HCT116 (cell line): Measurements from ENCODE around the gene RUFY1. TPM values are rescaled to one million over a fixed set of nuclear protein-coding genes. Genes with fewer than 3 reads are reported as not detected.

ENCODE experiments used
- ATAC-seq: fragments of 200-7000 bp; cut with Tn5 transposase; 2 replicates; pipeline ENCODE4 v1.9.1; 2020; ENCODE audit warnings: mild to moderate bottlenecking, moderate library complexity
- BruUV-seq: library from RNA; stranded (reverse); fragments of 400-500 nt; replicated peaks from 2 replicates; lab custom pipeline; 2021; lab: Mats Ljungman, UMichigan
- CTCF ChIA-PET: fragments of 300-600 bp; sonication (Branson Sonifier 250); formaldehyde crosslinking; loops from one replicate; lab custom pipeline; 2021; ENCODE audit warnings: antibody characterized with exemption; lab: Charles Lee
- POLR2A ChIA-PET: fragments of 300-600, 350-600 bp; sonication (Branson Sonifier 250); formaldehyde crosslinking; loops from one replicate; lab custom pipeline; 2021; ENCODE audit warnings: antibody characterized with exemption; lab: Charles Lee
- RAD21 ChIA-PET, 2 experiments: fragments of 300-600 bp; sonication (Branson Sonifier 250); formaldehyde crosslinking; loops; one replicate each; lab custom pipeline; 2023; ENCODE audit warnings: low total read pairs in 2 of 2; ENCODE audit not compliant: uncharacterized antibody in 2 of 2, unreplicated experiment in 2 of 2, low non-redundant PET in 1 of 2; lab: Charles Lee
- DNase-seq: peaks from one replicate; pipeline ENCODE4 v3.0.0-alpha.2; 2010; ENCODE audit warnings: low read depth, low spot score
- H2AFZ ChIP-seq: fragments of 200-600 bp; shearing (Covaris generic), sonication (generic); 2 replicates; pipeline ENCODE4 v1.6.1; 2017; ENCODE audit warnings: low read depth, mixed run types, mixed read lengths, antibody characterized with exemption, low read length; ENCODE audit not compliant: poor library complexity, severe bottlenecking
- H3K27ac ChIP-seq: 2 replicates; pipeline ENCODE4 v1.5.1; 2012; ENCODE audit warnings: low read depth, low read length
- H3K27me3 ChIP-seq: fragments of 200-600 bp; sonication (generic); 2 replicates; pipeline ENCODE4 v1.6.1; 2016; ENCODE audit warnings: mixed run types, low read length, mixed read lengths; ENCODE audit not compliant: insufficient read depth
- H3K36me3 ChIP-seq, 2 experiments: fragments of 200-500 bp in 1 of 2; fragments of 200-600 bp in 1 of 2; sonication (Bioruptor generic) in 1 of 2; sonication (generic) in 1 of 2; 2 replicates each; pipeline versions ENCODE4 v1.5.1 to v1.6.1; 2014 to 2016; ENCODE audit warnings: low read length in 2 of 2, inconsistent platforms in 1 of 2, mixed read lengths in 1 of 2, mixed run types in 1 of 2; ENCODE audit not compliant: insufficient read depth in 2 of 2, control insufficient read depth in 1 of 2
- H3K4me1 ChIP-seq, 2 experiments: fragments of 200-600 bp in 1 of 2; sonication (generic) in 1 of 2; 2 replicates each; pipeline versions ENCODE4 v1.5.1 to v1.6.1; 2012 to 2017; ENCODE audit warnings: low read length in 2 of 2, inconsistent platforms in 1 of 2, mild to moderate bottlenecking in 1 of 2, mixed read lengths in 1 of 2, mixed run types in 1 of 2, moderate library complexity in 1 of 2; ENCODE audit not compliant: insufficient read depth in 2 of 2, control insufficient read depth in 1 of 2
- H3K4me2 ChIP-seq: fragments of 200-600 bp; sonication (generic); 2 replicates; pipeline ENCODE4 v1.6.1; 2017; ENCODE audit warnings: mixed run types, low read length, mixed read lengths
- H3K4me3 ChIP-seq, 2 experiments: fragments of 200-600 bp in 1 of 2; sonication (generic) in 1 of 2; replicated peaks in 1 of 2; 2 replicates each; pipeline ENCODE4 v1.5.1; 2011 to 2016; ENCODE audit warnings: low read length in 2 of 2, control low read depth in 1 of 2, low read depth in 1 of 2, mild to moderate bottlenecking in 1 of 2, mixed read lengths in 1 of 2, mixed run types in 1 of 2
- H3K79me2 ChIP-seq: fragments of 200-600 bp; sonication (generic); 2 replicates; pipeline ENCODE4 v1.6.1; 2017; ENCODE audit warnings: mild to moderate bottlenecking, mixed run types, low read length, moderate library complexity, mixed read lengths; ENCODE audit not compliant: insufficient read depth
- H3K9ac ChIP-seq: fragments of 200-600 bp; sonication (generic); 2 replicates; pipeline ENCODE4 v1.6.1; 2016; ENCODE audit warnings: low read length, mixed read lengths
- H3K9me2 ChIP-seq: fragments of 200-600 bp; sonication (generic), shearing (Covaris generic); 2 replicates; pipeline ENCODE4 v1.6.1; 2017; ENCODE audit warnings: mixed run types, mild to moderate bottlenecking, moderate library complexity; ENCODE audit not compliant: insufficient read depth
- H3K9me3 ChIP-seq, 2 experiments: fragments of 200-500 bp in 1 of 2; fragments of 200-600 bp in 1 of 2; sonication (Bioruptor generic) in 1 of 2; sonication (generic) in 1 of 2; 2 replicates each; pipeline ENCODE4 v1.6.1; 2014 to 2017; ENCODE audit warnings: low read length in 2 of 2, mixed read lengths in 2 of 2, inconsistent platforms in 1 of 2, low read depth in 1 of 2, mild to moderate bottlenecking in 1 of 2, mixed run types in 1 of 2, moderate library complexity in 1 of 2; ENCODE audit not compliant: control insufficient read depth in 1 of 2, insufficient read depth in 1 of 2
- H4K20me1 ChIP-seq: fragments of 200-600 bp; sonication (generic), shearing (Covaris generic); 2 replicates; pipeline ENCODE4 v1.6.1; 2017; ENCODE audit warnings: mixed run types, mild to moderate bottlenecking, moderate library complexity; ENCODE audit not compliant: insufficient read depth
- CBX3 ChIP-seq: IDR thresholded peaks from 2 replicates; pipeline ENCODE4 v1.6.1; 2012; ENCODE audit warnings: low read depth
- EGR1 ChIP-seq: IDR thresholded peaks from 2 replicates; pipeline ENCODE4 v1.6.1; 2012; ENCODE audit warnings: low read depth
- ELF1 ChIP-seq: IDR thresholded peaks from 2 replicates; pipeline ENCODE4 v1.6.1; 2012; ENCODE audit warnings: low read depth, borderline replicate concordance
- EZH2phosphoT487 ChIP-seq: fragments of 200-600 bp; IDR thresholded peaks from 2 replicates; pipeline ENCODE4 v1.6.1; 2018; ENCODE audit warnings: antibody characterized with exemption, borderline replicate concordance
- FOSL1 ChIP-seq: IDR thresholded peaks from 2 replicates; pipeline ENCODE4 v1.6.1; 2012; ENCODE audit warnings: low read depth
- MAX ChIP-seq: IDR thresholded peaks from 2 replicates; pipeline ENCODE4 v1.6.1; 2012
- POLR2A ChIP-seq: IDR thresholded peaks from 2 replicates; pipeline ENCODE4 v1.7.0; 2011; ENCODE audit warnings: borderline replicate concordance; ENCODE audit not compliant: insufficient read depth, insufficient read length; ENCODE audit errors: extremely low read depth
- POLR2AphosphoS5 ChIP-seq: IDR thresholded peaks from 2 replicates; pipeline ENCODE4 v1.6.1; 2011; ENCODE audit warnings: mild to moderate bottlenecking, low read depth, low read length, moderate library complexity
- RAD21 ChIP-seq: IDR thresholded peaks from 2 replicates; pipeline ENCODE4 v1.6.1; 2012; ENCODE audit warnings: low read depth, mild to moderate bottlenecking
- SIN3A ChIP-seq: IDR thresholded peaks from 2 replicates; pipeline ENCODE4 v1.6.1; 2012; ENCODE audit warnings: low read depth
- SP1 ChIP-seq: IDR thresholded peaks from 2 replicates; pipeline ENCODE4 v1.6.1; 2012; ENCODE audit warnings: low read depth
- SRF ChIP-seq: IDR thresholded peaks from 2 replicates; pipeline ENCODE4 v1.6.1; 2012; ENCODE audit warnings: low read depth
- TCF7L2 ChIP-seq: IDR thresholded peaks from 2 replicates; pipeline ENCODE4 v1.7.0; 2011; ENCODE audit warnings: borderline replicate concordance, inconsistent platforms; ENCODE audit not compliant: insufficient read depth, insufficient read length; ENCODE audit errors: extremely low read depth
- ZBTB33 ChIP-seq: IDR thresholded peaks from 2 replicates; pipeline ENCODE4 v1.6.1; 2011; ENCODE audit warnings: mild to moderate bottlenecking, low read length, moderate library complexity; ENCODE audit not compliant: insufficient replicate concordance; ENCODE audit errors: extremely low read depth
- ZFX ChIP-seq: fragments of 450-650 bp; IDR thresholded peaks from 2 replicates; pipeline ENCODE4 v1.6.1; 2017
- ZNF274 ChIP-seq: fragments of 200-500 bp; sonication (Bioruptor generic); IDR thresholded peaks from 2 replicates; pipeline ENCODE4 v1.6.1; 2014; ENCODE audit warnings: mild to moderate bottlenecking, low read depth, low read length, inconsistent platforms
- intact Hi-C: fragments of 100-400 bp; cut with micrococcal nuclease; formaldehyde crosslinking; loops from 2 replicates; pipeline ENCODE4 v1.10.0; 2022
- total RNA-seq: library from RNA; stranded (reverse); gene quantifications from one replicate; pipeline ENCODE4 v1.2.1, GENCODE V29; 2021; ENCODE audit not compliant: unreplicated experiment

RUFY1 gene
- total RNA-seq, 1 experiment from 2014 or later = 32.9 TPM

- Histone ChIP-seq H3K36me3 (peaks cover 16 to 25% of the 10 kb centered on the region in 2 experiments; a peak in 3 of 4 replicates), H3K4me3 (no peak overlapping the region), H3K27me3 (no peaks in the 10 kb centered on the region), H4K20me1 (0 out of 2 replicates have a peak, but pooled peaks cover 3% of the 10 kb centered on the region), H3K4me2 (no peak overlapping the region), H3K9ac (no peak overlapping the region), H3K27ac (no peak overlapping the region), H3K9me3 (no peaks in the 10 kb centered on the region), H3K4me1 (no peaks in the 10 kb centered on the region), H3K79me2 (no peaks in the 10 kb centered on the region), H2AFZ (no peak overlapping the region), H3K9me2 (no peaks in the 10 kb centered on the region)
- peak; percentile 25 for TF ChIP-seq POLR2AphosphoS5
- no peak for TF ChIP-seq RAD21
- DNase-seq (no peak), ATAC-seq (no peak)
- ChIA-PET RAD21 (no interaction called here), POLR2A (interaction anchor here (2.0 kb wide), 1 partner anchor 17 kb away, joined by 9 read pairs; the partner anchor contains the start of gene HNRNPH1), CTCF (no interaction called here)
- intact Hi-C loops = no loop called here
- BruUV-seq = no TSS peak
These were observed 55.9 kb downstream of the RUFY1 start for GRCh38 chr5:179606071-179606909.

GRCh38 chr5:179606910-179607159 is 56.5 kb downstream of the RUFY1 start:
- Histone ChIP-seq H4K20me1 (peaks cover 7% of the 10 kb centered on the region; the same call in 1 of the 2 replicates), H3K36me3 (peaks cover 16 to 31% of the 10 kb centered on the region in 2 experiments; a peak in 3 of 4 replicates), H3K9me3 (no peaks in the 10 kb centered on the region), H2AFZ (no peak overlapping the region), H3K79me2 (no peaks in the 10 kb centered on the region), H3K4me2 (no peak overlapping the region), H3K27me3 (no peaks in the 10 kb centered on the region), H3K4me3 (no peak overlapping the region), H3K9ac (no peak overlapping the region), H3K27ac (no peak overlapping the region), H3K9me2 (no peaks in the 10 kb centered on the region), H3K4me1 (no peaks in the 10 kb centered on the region)
- DNase-seq (no peak), ATAC-seq (0 out of 2 replicates have a peak, but pooled peaks have one; percentile 1)
- CTCF ChIA-PET = no interaction called here
- POLR2A ChIA-PET = interaction anchor here (2.0 kb wide), 1 partner anchor 16 kb away, joined by 9 read pairs; the partner anchor contains the start of gene HNRNPH1
- intact Hi-C loops = no loop called here
- no TSS peak for BruUV-seq
- RAD21 ChIA-PET = no interaction called here
- TF ChIP-seq FOSL1 = no peak
- TF ChIP-seq ZNF274 = no peak
- TF ChIP-seq CBX3 = no peak
- TF ChIP-seq SIN3A = no peak
- no peak for TF ChIP-seq EGR1
- no peak for TF ChIP-seq MAX
- no peak for TF ChIP-seq EZH2phosphoT487
- no peak for TF ChIP-seq POLR2A
- TF ChIP-seq SRF = no peak
- no peak for TF ChIP-seq ZBTB33
- TF ChIP-seq SP1 = no peak
- TF ChIP-seq TCF7L2 = no peak
- TF ChIP-seq ZFX = no peak
- no peak for TF ChIP-seq ELF1
